Brain microvascular endothelial cell (primary cell): Measurements from ENCODE around the gene GPR146.
"Not testable (repeated sequence)": the region's sequence is repeated elsewhere in the genome, so short reads cannot be mapped to it uniquely, and the experiment has no call there.

Source experiments
- DNase-seq: peaks from one replicate; pipeline ENCODE4 v3.0.0-alpha.2; 2020
- H3K27ac ChIP-seq: fragments of 250-450 bp; sonication (Bioruptor Pico); 2 replicates; pipeline ENCODE4 v1.5.1; 2020; ENCODE audit warnings: mild to moderate bottlenecking, moderate library complexity
- H3K27me3 ChIP-seq: fragments of 250-450 bp; sonication (Bioruptor Pico); replicated peaks from 2 replicates; pipeline ENCODE4 v1.5.1; 2020; ENCODE audit warnings: mild to moderate bottlenecking
- H3K36me3 ChIP-seq: fragments of 250-450 bp; sonication (Bioruptor Pico); replicated peaks from 2 replicates; pipeline ENCODE4 v1.5.1; 2020; ENCODE audit warnings: mild to moderate bottlenecking
- H3K4me3 ChIP-seq: 2 replicates; pipeline ENCODE4 v1.5.1; 2011; ENCODE audit warnings: low read depth, mild to moderate bottlenecking, control low read depth, low read length, moderate library complexity
- in situ Hi-C: cut with HindIII; loops from 2 replicates; pipeline ENCODE4 v1.10.0; 2017; ENCODE audit warnings: low sequenced_read_pairs, low pct_ligation_motif_present
- TF ChIP-seq, protein P1 (sequence below): IDR thresholded peaks from 2 replicates; pipeline ENCODE4 v1.5.1; 2011; ENCODE audit warnings: low read depth, mild to moderate bottlenecking, moderate library complexity, low read length, control low read depth, inconsistent platforms; ENCODE audit errors: missing control alignments

GPR146 gene

GRCh38 chr7:1068619-1069018 is 24.3 kb downstream of the GPR146 start:
- Histone ChIP-seq H3K4me3 (no peak overlapping the region), H3K36me3 (no peaks in the 10 kb centered on the region), H3K27ac (no peak overlapping the region), H3K27me3 (no peaks in the 10 kb centered on the region)
- TF ChIP-seq, protein P1, sequence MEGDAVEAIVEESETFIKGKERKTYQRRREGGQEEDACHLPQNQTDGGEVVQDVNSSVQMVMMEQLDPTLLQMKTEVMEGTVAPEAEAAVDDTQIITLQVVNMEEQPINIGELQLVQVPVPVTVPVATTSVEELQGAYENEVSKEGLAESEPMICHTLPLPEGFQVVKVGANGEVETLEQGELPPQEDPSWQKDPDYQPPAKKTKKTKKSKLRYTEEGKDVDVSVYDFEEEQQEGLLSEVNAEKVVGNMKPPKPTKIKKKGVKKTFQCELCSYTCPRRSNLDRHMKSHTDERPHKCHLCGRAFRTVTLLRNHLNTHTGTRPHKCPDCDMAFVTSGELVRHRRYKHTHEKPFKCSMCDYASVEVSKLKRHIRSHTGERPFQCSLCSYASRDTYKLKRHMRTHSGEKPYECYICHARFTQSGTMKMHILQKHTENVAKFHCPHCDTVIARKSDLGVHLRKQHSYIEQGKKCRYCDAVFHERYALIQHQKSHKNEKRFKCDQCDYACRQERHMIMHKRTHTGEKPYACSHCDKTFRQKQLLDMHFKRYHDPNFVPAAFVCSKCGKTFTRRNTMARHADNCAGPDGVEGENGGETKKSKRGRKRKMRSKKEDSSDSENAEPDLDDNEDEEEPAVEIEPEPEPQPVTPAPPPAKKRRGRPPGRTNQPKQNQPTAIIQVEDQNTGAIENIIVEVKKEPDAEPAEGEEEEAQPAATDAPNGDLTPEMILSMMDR, result no peak
- in situ Hi-C loops, result no loop called here
- no peak for DNase-seq

- Histone ChIP-seq H3K27ac (no peak overlapping the region), H3K4me3 (no peak overlapping the region), H3K27me3 (no peaks in the 10 kb centered on the region), H3K36me3 (no peaks in the 10 kb centered on the region)
- TF ChIP-seq, protein P1, result no peak
- DNase-seq, result no peak
- in situ Hi-C loops, result no loop called here
These were observed 26.2 kb downstream of the GPR146 start for GRCh38 chr7:1070544-1071011.

GRCh38 chr7:1071731-1072254 is 27.4 kb downstream of the GPR146 start:
- TF ChIP-seq, protein P1, result no peak
- DNase-seq, result no peak
- in situ Hi-C loops, result no loop called here
- Histone ChIP-seq H3K36me3 (no peaks in the 10 kb centered on the region), H3K27ac (no peak overlapping the region), H3K4me3 (no peak overlapping the region), H3K27me3 (no peaks in the 10 kb centered on the region)

GRCh38 chr7:1073142-1073977 is 29.0 kb downstream of the GPR146 start:
- in situ Hi-C loops, result no loop called here

GRCh38 chr7:1074018-1074417 is 29.7 kb downstream of the GPR146 start:
- in situ Hi-C loops, H3K36me3 ChIP-seq, H3K27me3 ChIP-seq, DNase-seq, H3K27ac ChIP-seq, H3K4me3 ChIP-seq: not testable (repeated sequence)

More at GRCh38 chr7:1073142-1073977, 29.0 kb downstream of the GPR146 start:
- no peaks in the 10 kb centered on the region for H3K27me3 ChIP-seq
- TF ChIP-seq, protein P1, result no peak
- DNase-seq, result no peak
- no peaks in the 10 kb centered on the region for H3K36me3 ChIP-seq
- no peak overlapping the region for H3K4me3 ChIP-seq
- H3K27ac ChIP-seq, result no peak overlapping the region

DNA sequence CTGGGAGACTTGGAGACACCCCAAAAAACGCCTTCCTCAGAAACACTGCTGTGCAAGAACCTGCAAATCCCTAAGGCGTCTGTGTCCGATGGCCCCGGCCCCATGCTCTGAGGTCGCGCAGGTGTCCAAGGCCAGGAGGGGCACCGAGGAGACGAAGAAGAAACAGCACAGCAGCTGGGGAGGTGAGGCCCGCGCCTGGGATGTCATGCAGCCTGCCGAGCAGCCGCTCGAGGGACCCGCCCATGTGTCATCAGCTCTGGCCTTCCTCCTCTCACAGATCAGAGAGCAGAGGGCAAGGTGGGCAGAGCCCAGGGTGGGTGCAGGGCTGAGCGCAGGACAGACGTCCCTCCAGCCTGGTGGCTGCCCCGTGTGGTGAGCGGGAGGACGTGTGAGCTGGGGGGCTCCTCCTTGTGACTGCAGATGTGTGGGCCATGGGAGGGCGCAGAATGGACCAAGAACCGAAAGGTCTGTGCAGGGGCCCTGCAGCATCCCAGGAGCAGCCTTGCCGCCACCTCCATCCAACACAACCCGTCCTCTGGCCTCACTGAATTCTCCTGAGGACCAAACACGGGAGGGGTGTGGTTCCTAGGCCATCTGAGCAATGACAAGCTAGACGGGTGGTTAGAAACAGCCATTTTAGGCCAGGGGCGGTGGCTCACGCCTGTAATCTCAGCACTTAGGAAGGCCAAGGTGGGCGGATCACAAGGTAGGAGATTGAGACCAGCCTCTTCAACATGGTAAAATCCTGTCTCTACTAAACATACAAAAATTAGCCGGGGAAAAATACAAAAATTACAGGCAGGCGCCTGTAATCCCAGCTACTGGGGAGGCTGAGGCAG is 30.5 kb downstream of the GPR146 start:
- DNase-seq, result no peak
- no peaks in the 10 kb centered on the region for H3K27me3 ChIP-seq
- TF ChIP-seq, protein P1, result no peak
- in situ Hi-C loops, result no loop called here
- H3K4me3 ChIP-seq, result no peak overlapping the region
- no peaks in the 10 kb centered on the region for H3K36me3 ChIP-seq
- no peak overlapping the region for H3K27ac ChIP-seq
